NCI-H1105 (cell line): Measurements from ENCODE around the gene IRF9.

Experiments
- DNase-seq: peaks from one replicate; lab custom pipeline; 2025; lab: John Stamatoyannopoulos, UW

The IRF9 gene, protein sequence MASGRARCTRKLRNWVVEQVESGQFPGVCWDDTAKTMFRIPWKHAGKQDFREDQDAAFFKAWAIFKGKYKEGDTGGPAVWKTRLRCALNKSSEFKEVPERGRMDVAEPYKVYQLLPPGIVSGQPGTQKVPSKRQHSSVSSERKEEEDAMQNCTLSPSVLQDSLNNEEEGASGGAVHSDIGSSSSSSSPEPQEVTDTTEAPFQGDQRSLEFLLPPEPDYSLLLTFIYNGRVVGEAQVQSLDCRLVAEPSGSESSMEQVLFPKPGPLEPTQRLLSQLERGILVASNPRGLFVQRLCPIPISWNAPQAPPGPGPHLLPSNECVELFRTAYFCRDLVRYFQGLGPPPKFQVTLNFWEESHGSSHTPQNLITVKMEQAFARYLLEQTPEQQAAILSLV

DNA sequence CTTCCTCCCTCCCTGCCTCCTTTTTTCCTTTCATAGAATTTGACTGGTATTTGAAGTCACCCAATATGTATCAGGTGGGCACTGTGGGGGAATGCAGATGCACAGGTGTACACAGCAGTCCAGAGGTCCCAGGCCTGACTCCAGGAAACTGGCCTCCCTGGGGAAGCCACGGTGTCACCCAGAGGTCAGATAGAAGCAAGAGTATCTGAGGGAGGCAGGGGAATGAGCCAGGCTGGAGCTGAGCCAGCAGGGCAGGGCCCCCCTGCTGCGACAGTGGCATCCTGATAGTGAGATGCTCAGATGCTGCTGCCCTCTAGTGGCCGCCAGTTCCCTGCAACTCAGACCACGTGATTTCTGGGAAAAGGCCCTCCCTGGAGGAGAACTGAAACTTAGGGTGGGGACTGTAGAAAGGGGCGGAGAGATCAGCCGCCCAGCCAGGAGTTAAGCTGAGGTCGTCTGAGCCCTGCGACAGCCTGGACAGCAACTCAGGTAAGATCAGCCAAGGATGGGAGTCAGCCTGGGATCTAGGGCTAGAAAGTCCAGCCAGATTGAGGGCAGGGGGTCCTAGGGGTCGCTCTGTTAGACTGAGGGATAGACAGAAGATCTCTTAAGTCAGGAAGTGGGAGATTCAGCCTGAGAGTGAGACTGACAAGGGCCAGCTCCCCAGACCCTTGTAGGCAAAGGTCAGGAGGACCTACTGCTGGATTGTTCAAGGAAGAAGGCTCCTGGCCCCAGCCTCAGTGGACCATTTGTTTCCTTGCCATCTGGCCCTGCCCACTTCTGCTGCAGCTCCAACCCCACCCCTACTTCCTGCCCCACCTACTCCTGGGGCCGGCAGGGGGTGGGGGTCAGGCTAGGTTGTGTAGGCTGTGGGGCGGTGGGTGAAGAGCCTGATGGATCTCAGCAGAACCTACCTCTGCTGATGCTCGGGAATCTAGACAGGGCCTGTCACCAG, at the start of gene IRF9:
Gene IRF9, plus strand, starts transcription at position 416 of the 955 bp plus-strand sequence. CDS start 880 bp downstream, outside the sequence.
- DNase-seq, result peak; percentile 95

DNA sequence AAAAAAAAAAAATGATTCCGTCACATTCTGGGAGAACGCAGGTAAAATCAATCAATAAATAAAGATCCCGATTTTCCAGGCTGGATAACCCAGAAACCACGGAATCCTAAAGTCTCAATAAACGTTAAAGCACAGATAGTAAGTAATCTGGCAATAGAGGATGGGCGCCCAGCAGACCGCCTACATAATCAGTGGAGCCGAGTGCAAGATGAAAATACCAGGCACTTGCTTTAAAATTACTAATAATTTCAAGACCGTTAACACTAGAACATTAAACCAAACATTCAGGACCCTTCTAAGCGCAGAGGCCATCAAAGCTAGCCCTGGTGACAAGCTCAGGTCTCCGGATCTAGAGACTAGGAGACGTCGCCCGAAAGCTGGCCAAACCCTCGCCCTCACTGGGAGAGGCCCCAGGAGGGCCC, 47.7 kb upstream of the IRF9 start:
- no peak for DNase-seq

GRCh38 chr14:24113801-24114531, 47.1 kb upstream of the IRF9 start:
- DNase-seq, result peak; percentile 81

- peak; percentile 99 for DNase-seq
Observed at GRCh38 chr14:24114532-24115421, 46.3 kb upstream of the IRF9 start, which contains the start of the genes DCAF11 and NRL. TSS of gene DCAF11 (plus strand) at chr14:24114777. CDS start at chr14:24115595, 818 bp downstream. TSS of gene NRL (minus strand) at chr14:24114949. CDS start at chr14:24082848, 32,101 bp downstream.

DNA sequence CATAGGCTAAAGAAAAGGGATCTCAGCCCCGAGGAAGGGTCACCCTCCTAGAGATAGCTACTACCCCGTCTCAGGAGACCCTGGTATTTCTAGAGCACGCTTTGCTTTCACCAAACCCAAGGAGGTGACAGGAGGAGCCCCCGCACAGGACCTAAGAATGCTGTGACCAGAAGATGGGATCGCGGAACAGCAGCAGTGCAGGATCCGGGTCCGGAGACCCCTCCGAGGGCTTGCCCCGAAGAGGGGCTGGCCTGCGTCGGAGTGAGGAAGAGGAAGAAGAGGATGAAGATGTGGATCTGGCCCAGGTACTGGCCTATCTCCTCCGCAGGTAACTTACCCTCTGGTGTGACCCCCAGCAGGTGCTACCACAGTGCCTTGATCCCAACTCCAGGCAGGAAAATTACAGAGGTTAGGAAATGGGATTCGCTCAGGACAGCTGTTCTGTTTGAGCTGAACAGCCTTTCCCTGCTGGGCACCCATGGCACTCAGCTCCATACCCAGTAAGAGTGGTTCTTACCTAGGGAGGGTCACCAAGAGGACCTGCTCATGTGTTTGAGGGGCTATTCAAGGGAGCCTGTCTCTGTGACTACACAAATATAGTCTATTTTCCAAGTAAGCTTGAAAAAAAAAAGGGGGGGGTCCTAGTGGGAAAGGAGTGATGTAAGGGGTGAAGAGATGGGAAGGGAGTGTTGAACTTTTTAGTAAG, 45.5 kb upstream of the IRF9 start:
- no peak for DNase-seq

- DNase-seq, result no peak
Observed at GRCh38 chr14:24116128-24116814, 44.8 kb upstream of the IRF9 start.

DNA sequence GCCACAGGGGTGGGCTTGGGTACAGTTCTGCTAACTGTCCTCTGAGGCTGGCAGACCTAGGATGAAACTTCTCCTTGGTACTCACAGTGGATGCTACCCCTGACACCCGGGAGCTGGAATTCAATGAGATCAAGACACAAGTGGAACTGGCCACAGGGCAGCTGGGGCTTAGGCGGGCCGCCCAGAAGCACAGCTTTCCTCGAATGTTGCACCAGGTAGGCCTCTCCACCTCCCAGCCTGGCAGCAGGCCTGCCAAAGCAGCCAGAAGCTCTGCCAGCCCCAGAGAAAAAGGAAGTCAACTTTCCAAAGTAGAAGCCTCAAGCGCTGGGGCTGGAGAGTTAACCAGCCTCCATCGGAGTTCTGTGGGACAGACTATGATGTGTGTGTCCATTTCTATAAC, 43.9 kb upstream of the IRF9 start:
- DNase-seq, result no peak

- DNase-seq, result no peak
Observed at GRCh38 chr14:24119691-24120090, 41.4 kb upstream of the IRF9 start.

GRCh38 chr14:24121210-24121609, 39.9 kb upstream of the IRF9 start:
- DNase-seq, result no peak

GRCh38 chr14:24122416-24122815, 38.6 kb upstream of the IRF9 start:
- DNase-seq, result no peak

- DNase-seq, result no peak
Observed at GRCh38 chr14:24122898-24123297, 38.2 kb upstream of the IRF9 start.

- DNase-seq, result no peak
Observed at GRCh38 chr14:24123424-24124417, 37.3 kb upstream of the IRF9 start.

DNA sequence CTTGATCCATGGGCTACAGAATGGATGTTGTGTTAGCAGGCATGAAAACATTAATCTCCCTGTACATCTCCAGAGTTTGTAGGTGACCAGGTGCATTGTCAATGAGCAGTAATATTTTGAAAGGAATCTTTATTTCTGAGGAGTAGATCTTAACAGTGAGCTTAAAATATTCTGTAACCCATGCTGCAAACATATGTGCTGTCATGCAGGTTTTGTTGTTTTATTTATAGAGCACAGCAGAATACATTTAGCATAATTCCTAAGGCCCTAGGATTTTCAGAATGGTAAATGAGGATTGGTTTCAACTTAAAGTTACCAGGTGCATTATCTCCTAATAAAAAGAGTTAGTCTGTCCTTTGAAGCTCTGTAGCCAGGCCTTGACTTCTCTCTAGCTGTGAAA, 34.1 kb upstream of the IRF9 start:
- DNase-seq, result no peak

- DNase-seq, result no peak
Observed at GRCh38 chr14:24127673-24128072, 33.4 kb upstream of the IRF9 start.

DNA sequence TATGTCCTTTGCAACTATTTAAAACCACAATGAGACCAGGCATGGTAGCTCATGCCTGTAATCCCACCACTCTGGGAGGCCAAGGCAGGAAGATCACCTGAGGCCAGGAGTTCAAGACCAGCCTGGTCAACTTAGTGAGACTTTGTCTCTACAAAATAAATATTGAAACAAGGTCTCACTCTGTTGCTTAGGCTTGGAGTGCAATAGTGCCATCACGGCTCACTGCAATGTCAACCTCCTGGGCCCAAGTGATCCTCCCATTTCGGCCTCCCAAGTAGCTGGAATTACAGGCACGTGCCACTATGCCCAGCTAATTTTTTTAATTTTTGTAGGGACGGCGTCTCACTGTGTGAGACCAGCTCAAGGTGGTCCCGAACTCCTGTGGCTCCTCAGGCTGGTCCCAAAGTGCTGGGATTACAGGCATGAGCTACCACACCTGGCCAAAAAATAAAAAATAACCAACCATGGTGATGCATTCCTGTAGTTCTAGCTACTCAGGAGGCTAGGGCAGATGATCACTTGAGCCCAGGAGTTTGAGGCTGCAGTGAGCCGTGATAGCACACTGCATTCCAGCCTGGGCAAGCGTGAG, 31.6 kb upstream of the IRF9 start:
- DNase-seq, result no peak

GRCh38 chr14:24130380-24130716, 30.7 kb upstream of the IRF9 start, which contains the start of gene FITM1:
TSS of gene FITM1 (plus strand) at chr14:24130659. CDS start at chr14:24131564, 905 bp downstream.
- no peak for DNase-seq

- no peak for DNase-seq
Observed at GRCh38 chr14:24130717-24131548, 30.1 kb upstream of the IRF9 start.
